Activated CD4-positive, alpha-beta T cell treated with anti-CD3 and anti-CD28 coated beads for 1 hour (primary cell): Measurements from ENCODE around the gene RAD50.
"Not testable (repeated sequence)": the region's sequence is repeated elsewhere in the genome, so short reads cannot be mapped to it uniquely, and the experiment has no call there.

Source experiments
- DNase-seq: peaks from one replicate; pipeline ENCODE4 v3.0.0-alpha.2; 2020

Gene RAD50

DNA sequence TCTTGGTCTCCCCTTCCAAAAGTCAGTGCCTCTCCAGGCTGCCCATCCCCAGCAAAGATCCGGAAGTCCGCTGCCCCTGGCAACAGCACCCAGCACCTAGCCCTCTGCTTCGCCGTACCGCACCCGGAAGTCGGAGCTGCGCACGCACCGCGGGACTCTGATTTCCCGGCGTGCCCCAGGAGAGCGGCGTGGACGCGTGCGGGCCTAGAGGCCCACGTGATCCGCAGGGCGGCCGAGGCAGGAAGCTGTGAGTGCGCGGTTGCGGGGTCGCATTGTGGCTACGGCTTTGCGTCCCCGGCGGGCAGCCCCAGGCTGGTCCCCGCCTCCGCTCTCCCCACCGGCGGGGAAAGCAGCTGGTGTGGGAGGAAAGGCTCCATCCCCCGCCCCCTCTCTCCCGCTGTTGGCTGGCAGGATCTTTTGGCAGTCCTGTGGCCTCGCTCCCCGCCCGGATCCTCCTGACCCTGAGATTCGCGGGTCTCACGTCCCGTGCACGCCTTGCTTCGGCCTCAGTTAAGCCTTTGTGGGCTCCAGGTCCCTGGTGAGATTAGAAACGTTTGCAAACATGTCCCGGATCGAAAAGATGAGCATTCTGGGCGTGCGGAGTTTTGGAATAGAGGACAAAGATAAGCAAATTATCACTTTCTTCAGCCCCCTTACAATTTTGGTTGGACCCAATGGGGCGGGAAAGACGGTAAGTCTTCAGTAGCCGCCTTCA, at the start of gene RAD50:
Gene RAD50 (plus strand): TSS at position 215 of the 715 bp plus-strand sequence. CDS start 348 bp downstream, at position 563.
- DNase-seq: peak; percentile 83

DNA sequence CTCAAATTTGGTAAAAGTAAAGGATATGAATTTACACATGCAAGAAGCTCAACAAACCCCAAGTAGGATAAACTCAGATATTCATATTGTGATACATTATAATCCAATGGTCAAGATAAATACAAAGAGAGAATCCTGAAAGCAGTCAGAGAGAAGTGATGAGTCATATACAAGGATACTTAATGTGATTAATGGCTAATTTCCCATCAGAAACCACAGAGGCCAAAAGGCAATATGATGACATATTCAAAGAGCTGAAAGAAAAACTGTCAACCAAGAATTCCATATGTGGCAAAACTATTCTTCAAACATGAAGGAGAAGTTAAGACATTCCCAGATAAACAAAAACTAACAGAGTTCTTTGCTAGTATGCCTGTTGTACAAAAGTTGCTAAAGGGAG, 46.7 kb upstream of the RAD50 start:
- no peak for DNase-seq

DNA sequence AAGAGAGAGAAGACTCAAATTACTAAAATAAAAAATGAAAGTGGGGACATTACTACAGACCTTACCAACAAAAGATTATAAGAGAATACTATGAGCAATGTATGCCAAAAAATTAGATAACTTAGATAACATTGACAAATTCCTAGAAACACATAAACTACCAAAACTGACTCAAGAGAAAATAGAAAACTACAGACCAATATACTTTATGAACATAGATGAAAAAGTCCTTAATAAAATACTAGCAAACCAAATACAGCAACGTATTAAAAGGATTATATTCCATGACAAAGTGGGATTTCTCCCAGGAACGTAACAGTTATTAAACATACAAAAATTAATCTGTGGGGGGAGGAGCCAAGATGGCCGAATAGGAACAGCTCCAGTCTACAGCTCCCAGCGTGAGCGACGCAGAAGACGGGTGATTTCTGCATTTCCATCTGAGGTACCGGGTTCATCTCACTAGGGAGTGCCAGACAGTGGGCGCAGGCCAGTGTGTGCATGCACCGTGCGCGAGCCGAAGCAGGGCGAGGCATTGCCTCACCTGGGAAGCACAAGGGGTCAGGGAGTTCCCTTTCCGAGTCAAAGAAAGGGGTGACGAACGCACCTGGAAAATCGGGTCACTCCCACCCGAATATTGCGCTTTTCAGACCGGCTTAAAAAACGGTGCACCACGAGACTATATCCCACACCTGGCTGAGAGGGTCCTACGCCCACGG, 43.0 kb upstream of the RAD50 start:
- not testable (repeated sequence) for DNase-seq

DNA sequence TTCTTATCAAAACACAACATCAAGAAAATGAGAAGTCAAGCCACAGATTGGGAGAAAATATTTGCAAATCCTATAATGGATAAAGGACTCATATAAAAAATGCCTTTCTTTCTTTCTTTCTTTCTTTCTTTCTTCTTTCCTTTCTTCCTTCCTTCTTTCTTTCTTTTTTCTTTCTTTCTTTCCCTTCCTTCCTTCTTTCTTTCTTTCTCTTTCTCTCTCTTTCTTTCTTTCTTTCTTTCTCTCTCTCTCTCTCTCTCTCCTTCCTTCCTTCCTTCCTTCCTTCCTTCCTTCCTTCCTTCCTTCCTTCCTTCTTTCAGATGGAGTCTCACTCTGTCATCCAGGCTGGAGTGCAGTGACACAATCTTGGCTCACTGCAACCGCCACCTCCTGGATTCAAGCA, 34.7 kb upstream of the RAD50 start:
- not testable (repeated sequence) for DNase-seq

DNA sequence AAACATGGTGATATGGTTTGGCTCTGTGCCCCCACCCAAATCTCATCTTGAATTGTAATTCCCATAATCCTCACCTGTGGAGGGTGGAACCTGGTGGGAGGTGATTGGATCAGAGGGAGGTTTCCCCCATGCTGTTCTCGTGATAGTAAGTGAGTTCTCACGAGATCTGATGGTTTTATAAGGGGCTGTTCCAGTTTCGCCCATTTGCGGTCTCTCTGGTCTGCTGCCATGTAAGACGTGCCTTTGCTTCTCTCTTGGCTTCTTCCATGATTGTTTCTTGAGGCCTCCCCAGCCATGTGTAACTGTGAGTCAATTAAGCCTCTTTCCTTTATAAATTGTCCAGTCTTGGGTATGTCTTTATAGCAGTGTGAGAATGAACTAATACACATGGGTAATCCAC, 31.9 kb upstream of the RAD50 start:
- DNase-seq: not testable (repeated sequence)

DNA sequence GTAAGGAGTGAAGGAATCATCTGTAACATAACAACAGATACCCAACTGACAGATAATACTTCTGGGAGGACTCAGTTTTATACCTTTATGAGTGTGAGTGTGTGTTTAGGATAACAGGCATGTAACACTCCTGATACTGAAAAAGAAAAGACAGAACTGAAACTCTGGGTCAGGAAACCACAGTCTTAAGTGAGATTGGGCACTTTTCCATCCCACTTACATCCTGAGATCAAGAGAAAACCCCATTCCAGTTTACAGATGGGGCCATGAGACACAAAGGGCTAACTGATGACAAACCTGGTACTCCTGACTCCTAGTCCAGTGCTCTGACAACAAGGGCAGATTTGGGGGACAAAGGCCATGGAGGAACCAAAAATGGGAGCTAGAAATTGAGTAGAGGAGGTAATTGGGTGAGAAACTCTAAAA, 31.5 kb upstream of the RAD50 start:
- DNase-seq: no peak

DNA sequence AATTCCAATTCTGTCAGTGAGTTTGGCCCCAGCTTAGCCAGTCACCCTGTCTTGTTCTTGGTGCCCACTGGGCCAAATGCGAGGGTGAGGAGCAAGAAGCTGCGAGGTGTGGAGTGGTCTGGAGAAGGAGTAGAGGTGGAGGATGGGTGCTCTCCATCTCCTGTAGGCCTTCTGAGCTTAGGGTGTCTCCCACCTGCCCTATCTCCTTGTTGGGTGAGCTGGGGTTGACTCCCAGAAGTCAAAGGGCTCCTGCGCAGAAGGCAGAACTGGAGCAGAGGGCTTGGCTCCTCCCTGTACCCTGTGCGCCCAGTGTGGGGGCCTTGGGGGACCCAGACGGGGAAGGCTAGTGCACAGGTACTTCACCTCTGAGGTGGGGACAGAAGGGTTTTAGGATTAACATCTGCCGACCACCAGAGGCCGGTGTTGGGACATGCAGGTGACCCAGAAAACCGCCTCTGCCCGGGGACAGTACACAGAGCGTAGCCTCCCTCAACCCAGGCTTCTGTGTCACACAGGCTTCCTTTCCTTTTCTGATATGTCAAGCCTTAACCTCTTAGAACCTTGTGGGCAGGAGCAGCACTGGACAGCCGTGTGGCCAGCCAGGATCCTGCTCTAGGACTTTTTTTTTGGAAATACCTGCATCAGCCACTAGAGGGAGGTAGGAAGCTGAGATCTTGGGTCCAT, 30.3 kb upstream of the RAD50 start:
- no peak for DNase-seq

DNA sequence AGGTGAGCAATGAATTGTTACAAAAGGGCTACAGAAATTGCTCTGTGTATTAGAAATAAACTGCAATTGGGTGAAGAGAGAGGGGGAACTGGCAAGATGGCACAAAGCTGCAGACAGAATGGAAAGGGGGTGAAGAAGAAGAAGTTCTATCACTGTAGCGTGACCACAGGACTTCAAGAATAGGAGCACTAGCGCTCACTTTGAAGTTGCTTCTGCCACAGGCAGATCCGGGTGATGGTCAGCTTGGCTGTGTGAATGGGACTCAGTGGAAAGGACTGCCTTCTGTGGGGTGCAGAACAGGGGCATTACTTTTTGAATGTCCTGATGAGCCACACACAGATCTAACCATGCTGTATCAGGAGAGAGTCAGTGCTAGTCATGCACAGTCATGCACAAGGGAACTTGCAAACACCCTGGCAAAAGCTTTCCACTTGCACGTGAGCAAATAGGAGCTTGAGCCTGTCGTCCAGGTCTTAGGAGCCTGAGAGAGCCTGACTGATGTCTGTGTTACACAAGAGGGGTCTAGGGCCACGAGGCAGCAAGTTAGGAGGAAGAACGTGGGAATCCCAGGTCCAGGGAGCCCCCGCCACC, 29.7 kb upstream of the RAD50 start:
- DNase-seq: no peak

DNA sequence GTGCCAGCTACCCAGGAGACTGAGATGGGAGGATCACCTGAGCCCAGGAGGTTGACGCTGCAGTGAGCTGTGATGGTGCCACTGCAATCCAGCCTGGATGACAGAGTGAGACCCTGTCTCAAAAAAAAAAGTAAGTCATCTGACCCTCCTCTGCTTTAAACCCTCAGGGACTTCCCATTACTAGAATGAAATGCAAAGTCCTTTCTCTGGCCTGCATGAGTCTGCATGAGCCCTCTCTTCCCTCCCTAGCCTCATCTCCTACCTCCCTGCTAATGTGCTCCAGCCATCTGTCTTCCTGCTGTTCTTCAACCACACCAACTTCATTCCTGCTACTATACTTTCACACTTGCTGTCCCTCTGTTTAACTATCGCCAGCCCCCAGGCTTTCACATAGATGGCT, 28.8 kb upstream of the RAD50 start:
- no peak for DNase-seq

DNA sequence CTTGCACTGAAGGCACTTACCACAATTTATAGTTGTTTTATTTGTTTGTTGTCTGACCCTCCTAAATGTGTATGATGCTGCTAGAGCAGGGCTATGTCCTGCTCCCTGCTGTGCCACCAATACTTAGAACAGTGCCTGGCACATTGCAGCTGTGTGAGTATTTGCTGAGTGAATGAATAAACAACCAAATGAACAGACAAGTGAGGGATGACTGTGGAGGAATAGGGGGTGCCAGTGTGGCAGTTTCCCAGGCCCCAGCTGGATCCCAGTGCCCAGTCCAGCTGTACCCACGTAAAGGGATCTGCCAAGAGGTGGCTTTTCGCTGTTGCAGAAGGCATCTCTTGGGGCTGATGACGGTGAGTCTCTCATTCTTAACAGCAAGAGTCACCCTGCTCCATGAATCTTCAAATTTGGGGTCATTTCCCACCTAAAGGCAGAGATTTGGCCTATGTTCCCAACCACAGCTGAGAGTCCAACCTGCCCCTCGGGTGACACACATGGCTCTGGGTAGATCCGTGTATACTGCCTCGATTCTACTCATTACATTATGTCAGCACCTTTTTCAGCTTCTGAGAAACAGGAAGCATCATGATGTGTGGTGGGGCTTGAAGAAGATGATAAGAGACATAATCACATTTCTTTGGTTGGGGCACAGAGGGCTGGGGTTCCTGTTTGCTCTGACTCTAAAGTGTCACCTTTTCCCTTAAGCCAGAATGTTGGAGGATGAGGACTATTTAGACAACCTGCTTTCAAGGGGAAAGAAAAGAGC, 27.7 kb upstream of the RAD50 start:
- no peak for DNase-seq

DNA sequence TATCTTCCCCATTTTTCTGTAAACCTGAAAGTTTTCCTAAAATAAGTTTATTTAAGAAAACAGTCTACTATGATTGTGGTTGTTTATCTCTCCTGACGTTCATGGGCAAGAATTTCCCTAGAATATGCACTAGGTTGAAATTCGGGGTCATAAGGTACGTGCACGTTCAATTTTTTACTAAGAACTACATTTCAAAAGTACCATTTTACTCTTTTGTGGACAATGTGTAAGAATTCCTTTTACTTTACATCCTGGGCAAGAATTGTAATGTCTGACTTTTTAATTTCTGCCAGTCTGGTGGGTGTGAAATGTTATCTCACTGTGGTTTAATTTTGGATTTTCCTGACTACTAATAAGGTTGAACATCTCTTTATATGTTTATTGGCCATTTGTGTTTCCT, 25.8 kb upstream of the RAD50 start:
- no peak for DNase-seq

DNA sequence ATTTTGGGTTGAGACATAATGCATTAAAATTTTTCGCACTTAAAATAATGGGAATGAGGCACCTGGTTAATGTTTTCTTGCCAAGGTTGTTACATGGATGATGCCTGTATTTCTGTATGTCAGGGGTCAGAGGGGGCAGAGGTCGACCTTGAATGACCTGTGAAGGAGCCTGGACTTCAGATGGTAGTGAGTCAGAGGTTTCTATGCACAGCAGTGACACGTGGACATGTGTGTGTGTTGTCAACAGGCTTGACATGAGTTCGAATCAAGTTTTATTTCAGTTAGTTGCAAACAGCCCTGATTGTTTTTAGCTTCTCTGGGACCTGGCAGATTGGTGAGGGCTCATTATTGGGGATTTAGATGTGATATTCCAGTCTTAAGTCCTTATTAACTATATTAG, 17.1 kb upstream of the RAD50 start:
- no peak for DNase-seq

DNA sequence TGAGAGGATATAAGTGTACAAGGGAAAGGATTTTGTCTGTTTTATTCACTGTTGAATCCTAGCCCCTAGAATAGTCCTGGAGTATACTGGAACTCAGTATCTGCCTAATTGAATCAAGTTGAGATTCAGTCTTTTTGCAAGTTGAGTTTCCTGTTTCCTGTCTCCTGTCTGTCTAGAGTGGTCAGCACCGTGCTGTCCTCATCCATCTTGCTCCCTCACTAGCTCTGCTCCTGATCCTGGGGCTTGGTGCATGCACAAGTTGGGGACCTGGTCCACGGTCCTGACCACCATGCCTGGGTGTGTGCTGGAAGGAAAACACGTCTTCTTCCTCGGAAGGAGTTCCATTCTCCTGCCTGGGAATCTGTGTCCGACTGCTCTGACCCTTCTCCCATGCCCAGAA, 16.6 kb upstream of the RAD50 start:
- no peak for DNase-seq

DNA sequence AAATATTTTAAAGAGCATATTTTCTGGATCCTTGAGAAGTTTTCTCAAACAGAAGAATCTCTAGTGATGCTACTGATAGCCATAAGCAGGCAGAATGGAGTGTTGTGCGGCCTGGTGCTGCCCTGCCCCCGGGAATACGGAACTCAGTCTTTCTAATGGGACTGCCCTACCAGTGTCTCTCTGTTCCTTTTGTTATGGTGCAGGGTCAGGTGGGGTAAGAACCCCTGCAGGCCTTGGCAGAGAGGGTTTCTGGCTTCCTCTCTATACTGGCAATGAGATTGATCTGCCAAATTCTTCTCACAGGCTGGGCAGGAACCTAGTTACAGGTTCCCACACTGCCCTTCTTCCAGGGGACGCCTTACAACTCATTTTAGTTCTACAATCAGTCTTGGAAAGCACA, 16.0 kb upstream of the RAD50 start:
- no peak for DNase-seq

DNA sequence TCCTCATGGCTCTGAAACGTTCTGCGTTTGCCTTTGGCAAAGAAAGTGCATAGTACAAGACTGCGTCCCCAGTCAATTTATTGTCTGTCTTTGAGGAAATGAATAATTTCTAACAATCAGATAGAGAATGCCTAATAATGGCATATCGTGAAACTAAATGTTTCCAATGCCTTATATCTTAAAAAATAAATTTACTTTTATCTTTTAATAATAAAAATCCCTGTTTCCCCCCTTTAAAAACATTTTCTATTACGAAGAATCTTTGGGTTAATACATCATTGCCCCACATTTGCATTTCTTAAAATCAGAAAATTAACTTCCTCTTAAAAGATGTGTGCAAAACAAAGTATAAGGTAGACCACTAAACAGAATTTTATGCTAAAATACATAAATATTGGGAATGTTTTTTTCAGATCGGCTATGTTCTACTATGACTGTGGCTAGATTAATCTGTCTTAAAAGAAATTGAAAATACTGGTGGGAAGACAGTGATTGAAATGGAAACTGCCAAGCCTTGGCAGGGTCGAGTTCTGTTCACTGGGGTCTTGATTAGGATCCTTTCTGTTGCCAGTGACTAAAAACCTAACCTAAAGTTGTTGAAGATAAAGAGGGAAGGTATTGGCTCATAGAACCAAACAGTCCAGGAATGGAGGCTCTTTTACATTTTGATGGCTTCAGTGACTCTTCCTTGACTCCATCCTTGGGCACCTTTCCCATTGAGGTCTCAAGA, 13.1 kb upstream of the RAD50 start, which contains the start of gene IL5:
Gene IL5 (minus strand): TSS at position 51 of the 730 bp plus-strand sequence. CDS start 44 bp downstream, at position 7.
- no peak for DNase-seq

DNA sequence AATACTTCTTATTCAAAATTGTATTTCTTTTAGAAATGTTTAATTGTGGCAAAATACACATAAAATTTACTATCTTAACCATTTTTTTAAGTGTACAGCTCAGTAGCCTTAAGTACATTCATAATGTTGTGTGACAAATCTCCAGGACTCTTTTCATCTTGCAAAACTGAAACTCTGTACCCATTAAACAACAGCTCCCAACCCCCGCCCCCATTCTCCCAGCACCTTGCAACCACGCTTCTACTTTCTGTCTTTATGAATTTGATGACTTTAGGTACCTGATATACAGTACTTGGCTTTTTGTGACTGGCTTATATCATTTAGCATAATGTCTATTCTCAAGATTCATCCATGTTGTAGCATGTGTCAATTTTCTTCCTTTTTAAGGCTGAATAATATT, 10.7 kb upstream of the RAD50 start:
- DNase-seq: no peak

DNA sequence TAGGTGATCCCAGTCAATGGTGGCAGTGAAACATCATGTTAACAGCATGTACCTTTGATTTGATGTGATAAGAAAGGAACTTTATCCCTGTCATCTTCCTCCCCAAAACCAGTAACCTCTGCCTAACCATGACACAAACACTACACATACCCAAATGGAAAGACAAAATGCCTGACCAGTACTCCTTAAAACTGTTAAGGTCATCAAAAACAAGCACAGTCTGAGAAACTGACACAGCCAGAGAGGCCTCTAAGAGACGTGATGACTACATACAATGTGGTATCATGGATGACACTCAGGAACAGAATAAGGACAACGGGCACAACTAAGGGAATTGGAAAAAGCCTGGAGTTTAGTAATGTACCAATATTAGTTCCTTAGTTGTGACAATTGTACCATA, 9.5 kb upstream of the RAD50 start:
- DNase-seq: no peak

DNA sequence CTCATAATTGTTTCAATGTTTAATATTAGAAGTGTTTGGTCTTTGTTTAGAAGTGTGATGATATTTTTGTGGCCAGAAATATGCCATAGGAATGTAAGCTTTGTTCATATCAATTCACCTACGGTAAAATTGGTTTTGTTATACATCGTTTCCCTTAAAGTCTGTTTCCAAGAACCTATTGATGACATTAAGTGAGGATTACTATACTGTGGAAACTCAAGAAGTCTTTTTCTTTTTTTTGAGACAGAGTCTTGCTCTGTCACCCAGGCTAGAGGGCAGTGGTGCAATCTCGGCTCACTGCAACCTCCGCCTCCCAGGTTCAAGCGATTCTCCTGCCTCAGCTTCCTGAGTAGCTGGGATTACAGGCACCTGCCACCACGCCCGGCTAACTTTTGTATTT, 7.9 kb upstream of the RAD50 start:
- DNase-seq: not testable (repeated sequence)

DNA sequence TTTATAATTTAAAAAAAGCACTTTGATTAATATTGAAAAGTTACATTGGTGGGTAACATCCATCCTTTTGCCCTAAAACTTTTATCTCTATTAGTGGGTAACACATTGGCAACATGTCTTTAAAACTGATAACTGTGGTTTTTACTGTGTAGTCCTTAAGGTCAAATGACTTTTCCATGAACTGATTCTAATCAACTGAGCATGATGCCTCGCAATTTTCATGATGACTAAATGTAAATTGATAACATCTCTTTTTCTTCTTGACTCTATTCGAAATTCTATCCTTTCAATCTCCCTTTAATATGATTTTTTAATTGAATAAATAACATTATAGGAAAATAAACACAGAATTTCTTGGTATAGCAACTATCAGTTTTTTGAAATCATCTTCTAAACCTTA, 7.2 kb upstream of the RAD50 start:
- DNase-seq: no peak

DNA sequence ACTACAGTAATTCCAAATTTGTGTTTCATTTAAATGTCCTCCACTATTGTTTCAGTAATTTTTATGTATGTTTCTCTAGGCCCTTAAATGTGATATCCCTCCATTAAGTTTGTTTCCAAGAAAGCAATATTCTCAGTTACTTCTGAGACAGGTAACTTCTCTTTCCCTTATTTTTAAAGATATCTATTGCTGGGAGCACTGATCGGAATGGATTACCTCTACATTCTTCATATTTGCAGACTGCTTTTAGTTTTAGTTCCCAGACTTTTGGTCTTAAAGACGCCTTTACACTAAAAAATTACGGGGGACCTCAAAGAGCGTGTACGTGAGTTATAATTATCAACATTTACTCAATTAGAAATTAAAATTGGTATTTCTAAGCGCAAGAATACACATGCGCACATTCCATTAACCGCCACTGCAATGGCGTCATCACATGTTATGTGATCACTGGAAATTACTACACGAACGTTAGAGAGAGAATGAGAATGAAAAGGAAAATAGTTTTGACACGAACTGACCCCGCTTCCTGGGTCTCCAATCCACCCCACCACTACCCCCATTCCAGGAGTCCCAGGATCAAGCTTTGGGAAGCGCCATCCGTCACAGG, 519 bp upstream of the RAD50 start:
- DNase-seq: no peak

DNA sequence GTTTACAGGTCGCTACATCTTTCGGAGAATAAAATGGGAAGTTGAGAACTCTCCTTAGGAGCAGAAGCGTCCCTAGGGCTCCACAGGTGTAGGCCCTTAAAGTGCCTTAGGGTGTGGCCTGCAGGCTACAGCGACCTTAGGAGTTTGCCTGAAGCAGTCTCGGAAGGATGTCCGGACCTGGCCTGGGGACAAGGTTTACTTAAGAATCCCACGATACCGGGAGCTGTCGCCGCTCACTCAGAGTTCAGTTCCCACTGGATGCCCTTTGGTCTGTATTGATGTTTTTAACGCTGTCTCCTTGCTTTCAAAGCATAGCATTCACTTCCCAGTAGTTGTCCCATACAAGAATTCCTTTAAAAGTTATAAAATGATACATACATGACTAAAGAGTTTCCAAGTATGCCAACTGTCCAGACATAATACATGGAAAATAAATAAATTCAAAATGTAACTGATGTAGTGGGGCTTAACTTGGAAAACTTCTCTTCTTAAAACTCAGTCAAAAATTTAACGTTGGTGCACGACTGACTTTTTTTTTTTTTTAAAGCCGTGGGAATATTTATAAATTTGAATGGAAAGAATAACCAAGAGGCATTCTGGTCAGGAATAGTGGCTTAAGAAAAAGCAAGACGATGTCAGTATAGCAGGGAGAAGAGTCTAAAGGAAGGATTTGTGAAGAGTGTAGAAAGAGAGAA, 848 bp downstream of the RAD50 start:
- DNase-seq: no peak
